GM19043 (cell line): ENCODE measurements around the gene ADAMTS18.
A peak's percentile ranks its signal among the peaks of the same experiment; 100 is the strongest.

Experiments
- ATAC-seq: cut with Tn5 transposase; IDR thresholded peaks from one replicate; pipeline ENCODE4 v1.9.1; 2021; ENCODE audit warnings: low read depth; ENCODE audit not compliant: unreplicated experiment

The ADAMTS18 gene

GRCh38 chr16:77331802-77332586, 102.8 kb downstream of the ADAMTS18 start:
- ATAC-seq: no peak

- no peak for ATAC-seq
Measured at GRCh38 chr16:77331043-77331442, 103.8 kb downstream of the ADAMTS18 start.

GRCh38 chr16:77330332-77331042, 104.3 kb downstream of the ADAMTS18 start:
- no peak for ATAC-seq

- no peak for ATAC-seq
Measured at GRCh38 chr16:77328768-77329167, 106.1 kb downstream of the ADAMTS18 start.

GRCh38 chr16:77328274-77328673, 106.6 kb downstream of the ADAMTS18 start:
- ATAC-seq: no peak

- ATAC-seq: no peak
Measured at GRCh38 chr16:77327717-77328116, 107.1 kb downstream of the ADAMTS18 start.

- no peak for ATAC-seq
Measured at GRCh38 chr16:77324729-77325128, 110.1 kb downstream of the ADAMTS18 start.

- no peak for ATAC-seq
Measured at GRCh38 chr16:77323695-77324094, 111.1 kb downstream of the ADAMTS18 start.

- ATAC-seq: no peak
Measured at GRCh38 chr16:77322757-77323156, 112.1 kb downstream of the ADAMTS18 start.

- no peak for ATAC-seq
Measured at GRCh38 chr16:77317059-77317458, 117.8 kb downstream of the ADAMTS18 start.

GRCh38 chr16:77310877-77311276, 124.0 kb downstream of the ADAMTS18 start:
- ATAC-seq: no peak

GRCh38 chr16:77308163-77308561, 126.7 kb downstream of the ADAMTS18 start:
- ATAC-seq: no peak

GRCh38 chr16:77307426-77308162, 127.2 kb downstream of the ADAMTS18 start:
- no peak for ATAC-seq

GRCh38 chr16:77306075-77306474, 128.8 kb downstream of the ADAMTS18 start:
- no peak for ATAC-seq

GRCh38 chr16:77304877-77305276, 130.0 kb downstream of the ADAMTS18 start:
- no peak for ATAC-seq

GRCh38 chr16:77304134-77304533, 130.7 kb downstream of the ADAMTS18 start:
- ATAC-seq: no peak

GRCh38 chr16:77302674-77303073, 132.2 kb downstream of the ADAMTS18 start:
- no peak for ATAC-seq

- no peak for ATAC-seq
Measured at GRCh38 chr16:77302249-77302648, 132.6 kb downstream of the ADAMTS18 start.

GRCh38 chr16:77300256-77300655, 134.6 kb downstream of the ADAMTS18 start:
- no peak for ATAC-seq

GRCh38 chr16:77299395-77299794, 135.4 kb downstream of the ADAMTS18 start:
- peak; percentile 80 for ATAC-seq
